GM18867 (cell line): ENCODE data around the gene CLTCL1.

ENCODE experiments used
- ATAC-seq: cut with Tn5 transposase; IDR thresholded peaks from one replicate; pipeline ENCODE4 v1.9.1; 2021; ENCODE audit warnings: mild to moderate bottlenecking, moderate library complexity; ENCODE audit not compliant: unreplicated experiment

CLTCL1 gene

DNA sequence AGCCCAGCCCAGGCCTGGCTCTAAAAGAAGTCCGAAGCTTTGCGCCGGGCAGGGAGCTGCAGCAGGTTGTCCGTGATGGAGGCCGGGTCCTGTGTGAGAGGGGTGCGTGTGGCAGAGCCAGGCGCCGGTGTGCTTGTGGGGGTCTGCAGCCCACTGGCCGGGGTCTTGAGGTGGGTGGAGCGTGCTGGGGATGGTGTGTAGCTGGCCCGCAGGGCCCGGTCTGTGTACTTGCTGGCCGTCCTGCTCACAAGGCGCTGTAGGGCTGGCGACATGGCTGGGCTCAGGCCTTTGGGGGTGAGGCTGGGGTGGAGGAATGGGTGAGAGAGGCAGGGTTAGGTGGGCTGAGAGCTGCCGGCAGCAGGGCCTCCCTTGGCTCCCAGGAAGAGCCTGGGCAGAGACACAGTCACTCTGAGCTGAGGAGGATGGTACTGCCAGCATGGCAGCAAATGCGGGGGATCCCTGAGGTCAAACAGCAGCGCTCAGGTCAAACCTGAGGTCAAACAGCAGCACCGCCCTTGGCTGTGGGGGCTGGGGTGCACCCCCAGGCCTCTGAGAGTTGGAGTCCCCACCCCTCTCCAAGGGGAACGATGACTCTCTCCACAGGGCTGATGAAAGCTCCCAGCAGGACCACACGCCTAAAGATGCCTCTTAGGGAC is 157.2 kb downstream of the CLTCL1 start:
- no peak for ATAC-seq

DNA sequence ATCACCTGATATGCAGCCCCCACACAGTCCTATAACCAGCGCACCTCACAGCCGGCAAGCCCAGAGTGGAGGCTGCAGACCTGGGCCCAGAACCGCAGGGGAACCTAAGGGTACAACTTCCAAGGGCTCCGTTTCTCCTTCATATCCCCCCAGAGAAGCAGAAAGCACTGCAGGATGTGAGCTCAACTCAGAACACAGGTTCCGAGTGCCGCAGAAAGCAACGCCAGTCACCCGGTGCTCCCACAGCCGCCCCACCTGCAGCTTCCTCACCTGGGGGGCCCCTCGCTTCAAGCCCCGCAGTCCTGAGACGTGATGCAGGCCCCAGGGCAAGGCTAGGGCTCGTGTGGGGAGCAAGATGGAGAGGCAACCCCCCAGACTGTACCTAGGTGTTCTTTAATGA is 158.0 kb downstream of the CLTCL1 start:
- ATAC-seq = no peak

DNA sequence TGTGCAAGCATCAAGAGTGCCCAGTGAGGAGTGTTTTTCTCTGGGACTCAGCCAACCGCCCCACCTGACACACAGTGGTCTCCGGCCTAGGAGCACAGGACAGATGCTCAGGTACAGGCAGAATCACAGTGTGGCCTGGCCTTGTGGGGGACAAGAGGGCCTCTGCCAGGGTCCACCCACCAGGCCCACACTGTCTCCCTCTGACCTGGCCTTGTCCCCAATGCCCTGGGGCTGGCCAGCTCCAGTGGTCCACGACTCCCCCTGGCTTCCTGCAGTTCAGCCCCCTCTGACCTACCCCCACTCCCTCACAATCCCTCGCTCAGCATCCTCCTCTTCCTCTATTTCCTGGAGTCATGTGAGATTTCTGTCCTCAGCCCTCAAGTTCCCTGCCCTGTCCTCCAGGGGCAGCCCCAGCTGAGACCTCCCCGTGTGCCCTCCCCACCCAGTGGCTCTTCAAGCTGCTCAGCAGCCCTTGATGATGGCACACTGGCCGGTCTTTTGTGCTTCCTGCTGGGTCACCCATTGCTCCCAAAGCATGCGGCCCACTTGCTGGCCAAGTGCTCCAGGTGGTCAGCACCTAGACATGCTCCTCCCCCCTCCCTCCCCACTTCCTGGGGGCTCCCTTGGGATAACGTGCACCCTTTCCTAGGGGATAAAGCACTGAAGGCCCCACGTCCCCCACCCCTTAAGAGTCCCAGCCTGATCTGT is 158.7 kb downstream of the CLTCL1 start:
- ATAC-seq = no peak

DNA sequence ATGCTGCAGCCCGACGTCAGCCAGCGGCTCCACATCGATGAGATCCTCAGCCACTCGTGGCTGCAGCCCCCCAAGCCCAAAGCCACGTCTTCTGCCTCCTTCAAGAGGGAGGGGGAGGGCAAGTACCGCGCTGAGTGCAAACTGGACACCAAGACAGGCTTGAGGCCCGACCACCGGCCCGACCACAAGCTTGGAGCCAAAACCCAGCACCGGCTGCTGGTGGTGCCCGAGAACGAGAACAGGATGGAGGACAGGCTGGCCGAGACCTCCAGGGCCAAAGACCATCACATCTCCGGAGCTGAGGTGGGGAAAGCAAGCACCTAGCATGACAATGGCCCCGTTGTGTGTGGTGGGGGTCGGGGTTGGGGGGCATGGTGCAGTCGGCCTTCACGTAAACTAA is 159.4 kb downstream of the CLTCL1 start:
- no peak for ATAC-seq

DNA sequence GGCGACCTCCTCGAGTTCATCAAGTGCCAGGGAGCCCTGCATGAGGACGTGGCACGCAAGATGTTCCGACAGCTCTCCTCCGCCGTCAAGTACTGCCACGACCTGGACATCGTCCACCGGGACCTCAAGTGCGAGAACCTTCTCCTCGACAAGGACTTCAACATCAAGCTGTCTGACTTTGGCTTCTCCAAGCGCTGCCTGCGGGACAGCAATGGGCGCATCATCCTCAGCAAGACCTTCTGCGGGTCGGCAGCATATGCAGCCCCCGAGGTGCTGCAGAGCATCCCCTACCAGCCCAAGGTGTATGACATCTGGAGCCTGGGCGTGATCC is 159.9 kb downstream of the CLTCL1 start:
- no peak for ATAC-seq

DNA sequence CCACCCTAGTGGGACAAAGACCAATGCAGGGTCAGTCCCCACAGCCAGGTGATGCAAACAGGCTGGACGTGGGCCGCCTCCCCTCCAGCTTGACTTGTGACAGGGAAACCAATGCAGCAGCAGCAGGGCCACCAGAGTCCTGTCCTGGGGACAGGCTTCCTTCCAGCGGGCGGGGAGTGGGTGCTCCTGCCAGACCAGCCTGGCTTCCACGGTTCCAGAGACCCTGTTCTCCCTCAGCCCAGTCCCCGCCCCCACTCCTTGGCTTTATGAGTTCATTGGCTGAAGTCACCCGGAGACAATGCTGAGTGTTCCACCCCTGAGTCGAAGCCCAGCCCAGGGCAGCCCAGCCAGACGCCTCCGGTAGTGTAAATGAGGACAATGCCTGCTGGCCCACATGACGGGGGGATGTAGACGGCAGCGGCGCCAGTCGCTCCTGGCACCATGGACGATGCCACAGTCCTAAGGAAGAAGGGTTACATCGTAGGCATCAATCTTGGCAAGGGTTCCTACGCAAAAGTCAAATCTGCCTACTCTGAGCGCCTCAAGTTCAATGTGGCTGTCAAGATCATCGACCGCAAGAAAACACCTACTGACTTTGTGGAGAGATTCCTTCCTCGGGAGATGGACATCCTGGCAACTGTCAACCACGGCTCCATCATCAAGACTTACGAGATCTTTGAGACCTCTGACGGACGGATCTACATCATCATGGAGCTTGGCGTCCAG is 160.4 kb downstream of the CLTCL1 start, which contains the start of gene TSSK2:
TSSK2 (plus strand) TSS at position 350 of the 726 bp plus-strand sequence; CDS start at position 442, 92 bp downstream.
- ATAC-seq = no peak

DNA sequence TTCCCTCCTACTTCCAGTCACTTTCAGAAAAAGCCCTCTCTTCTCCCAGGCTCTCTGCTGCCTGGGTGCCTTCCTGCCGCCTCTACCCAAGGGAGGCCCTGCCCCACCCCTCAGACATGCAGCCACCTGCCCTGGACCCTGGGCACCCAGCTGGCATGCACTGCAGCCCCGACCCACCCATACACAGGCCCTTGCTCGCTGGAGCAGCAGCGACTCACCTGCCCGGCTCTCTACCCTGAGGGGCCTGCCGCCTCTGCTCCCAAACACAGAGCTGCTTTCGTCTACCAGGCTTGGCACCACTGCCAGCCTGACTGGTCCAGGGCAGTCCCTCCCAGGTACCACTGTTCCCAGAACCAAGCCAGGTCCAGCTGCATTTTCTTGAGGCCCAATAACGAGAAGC is 161.6 kb downstream of the CLTCL1 start:
- ATAC-seq = no peak
